Spleen (tissue), 7 donors: ENCODE measurements around the gene PGP.

ENCODE experiments used
- CTCF ChIP-seq, 11 experiments: fragments of 200-600 bp in 7 of 11; fragments of 450-650 bp in 4 of 11; sonication (generic) in 4 of 11; IDR thresholded peaks in 8 of 11; conservative IDR thresholded peaks in 3 of 11; 1 replicate in 7 of 11; 2 replicates in 4 of 11; pipeline versions ENCODE4 v1.4.0 to v1.8.0; 2016 to 2021; ENCODE audit warnings: antibody characterized with exemption in 11 of 11, inconsistent platforms in 4 of 11, mild to moderate bottlenecking in 1 of 11
- POLR2A ChIP-seq, 3 donors: fragments of 450-650 bp; IDR thresholded peaks; one replicate each; pipeline ENCODE4 v1.5.1; 2017; ENCODE audit warnings: antibody characterized with exemption in 3 of 3, mild to moderate bottlenecking in 1 of 3
- POLR2AphosphoS5 ChIP-seq, 3 donors: sonication (generic); formaldehyde crosslinking; IDR thresholded peaks; one replicate each; pipeline ENCODE4 v1.5.1; 2017; ENCODE audit warnings: antibody characterized with exemption in 3 of 3
- donor health status: DM: no; HTN: no; CAD: no; lungs with moderate emphysema.
- donor health status: DM: no; HTN: no; CAD: no.
- donor health status: DM: no; HTN: no; CAD: no.

- no peak for TF ChIP-seq CTCF (IDR thresholded peaks at IDR 0.05 in 8 of 11, conservative IDR thresholded peaks at IDR 0.05 in 3 of 11)
- no peak for TF ChIP-seq POLR2A (IDR thresholded peaks at IDR 0.05)
- TF ChIP-seq POLR2AphosphoS5 (IDR thresholded peaks at IDR 0.05) = no peak
These were observed 52.7 kb downstream of the PGP start for GRCh38 chr16:2161911-2162310.
